B cell (primary cell): Measurements from ENCODE around the gene FHIP1B. TPM values are rescaled to one million over a fixed set of nuclear protein-coding genes. Genes with fewer than 3 reads are reported as not detected.

Experiments
- ATAC-seq: fragments of 200-7000 bp; cut with Tn5 transposase; one replicate; pipeline ENCODE4 v1.10.0; 2021; ENCODE audit warnings: low read depth, mild to moderate bottlenecking, moderate number of reproducible peaks, moderate library complexity
- CTCF ChIA-PET: fragments of 350-600 bp; sonication (Branson Sonifier 250); formaldehyde crosslinking; loops from one replicate; lab custom pipeline; 2021; ENCODE audit warnings: antibody characterized with exemption, inconsistent platforms; lab: Charles Lee
- POLR2A ChIA-PET: fragments of 350-600 bp; sonication (Branson Sonifier 250); formaldehyde crosslinking; loops from one replicate; lab custom pipeline; 2021; ENCODE audit warnings: antibody characterized with exemption; lab: Charles Lee
- DNase-seq: peaks from one replicate; pipeline ENCODE4 v3.0.0; 2013
- H2AFZ ChIP-seq: 2 replicates; pipeline ENCODE4 v1.6.1; 2012; ENCODE audit warnings: mild to moderate bottlenecking, low read depth, low read length; ENCODE audit not compliant: insufficient read depth, poor library complexity, severe bottlenecking
- H3K27ac ChIP-seq, 2 donors: 1 replicate in 1 of 2; 2 replicates in 1 of 2; pipeline ENCODE4 v1.5.1; 2012 to 2013; ENCODE audit warnings: low read length in 2 of 2, mild to moderate bottlenecking in 2 of 2, moderate library complexity in 1 of 2
- H3K27me3 ChIP-seq, 4 experiments: fragments of 200-600 bp in 1 of 4; sonication (generic) in 1 of 4; replicated peaks in 1 of 4; 1 replicate in 2 of 4; 2 replicates in 2 of 4; pipeline versions ENCODE4 v1.6.1 to v1.7.0; 2013 to 2016; ENCODE audit warnings: low read length in 3 of 4, mild to moderate bottlenecking in 2 of 4, mixed read lengths in 1 of 4, moderate library complexity in 1 of 4; ENCODE audit not compliant: insufficient read depth in 4 of 4, control insufficient read depth in 3 of 4; ENCODE audit errors: control extremely low read depth in 1 of 4
- H3K36me3 ChIP-seq, 2 experiments: replicated peaks in 1 of 2; 1 replicate in 1 of 2; 2 replicates in 1 of 2; pipeline versions ENCODE4 v1.6.1 to v1.7.1; 2013; ENCODE audit warnings: low read length in 1 of 2; ENCODE audit not compliant: insufficient read depth in 2 of 2, control insufficient read depth in 1 of 2; ENCODE audit errors: control extremely low read depth in 1 of 2, extremely low read depth in 1 of 2
- H3K4me1 ChIP-seq, 2 donors: fragments of 200-600 bp in 1 of 2; sonication (generic) in 1 of 2; 1 replicate in 1 of 2; 2 replicates in 1 of 2; pipeline versions ENCODE4 v1.5.1 to v1.6.1; 2013 to 2017; ENCODE audit warnings: low read length in 2 of 2; ENCODE audit not compliant: control insufficient read depth in 2 of 2, insufficient read depth in 2 of 2
- H3K4me2 ChIP-seq: replicated peaks from 2 replicates; pipeline ENCODE3; 2012; ENCODE audit warnings: mild to moderate bottlenecking, low read depth, low read length; ENCODE audit not compliant: poor library complexity, severe bottlenecking
- H3K4me3 ChIP-seq, 5 experiments: fragments of 200-600 bp in 1 of 5; sonication (generic) in 1 of 5; 1 replicate in 3 of 5; 2 replicates in 2 of 5; pipeline versions ENCODE4 v1.5.1 to v1.7.0; 2011 to 2016; ENCODE audit warnings: low read length in 4 of 5, mild to moderate bottlenecking in 4 of 5, low read depth in 2 of 5, control low read depth in 1 of 5, moderate library complexity in 1 of 5; ENCODE audit not compliant: insufficient read depth in 1 of 5; ENCODE audit errors: control extremely low read depth in 1 of 5, extremely low read depth in 1 of 5
- H3K79me2 ChIP-seq: fragments of 200-600 bp; sonication (generic); one replicate; pipeline ENCODE4 v1.6.0; 2016; ENCODE audit warnings: low read length; ENCODE audit not compliant: control insufficient read depth, insufficient read depth
- H3K9ac ChIP-seq: fragments of 200-600 bp; sonication (generic); 2 replicates; pipeline ENCODE4 v1.6.1; 2017; ENCODE audit warnings: mild to moderate bottlenecking, low read length, moderate library complexity
- H3K9me3 ChIP-seq, 3 donors: one replicate each; pipeline versions ENCODE4 v1.6.1 to v1.7.1; 2013; ENCODE audit warnings: low read length in 2 of 3; ENCODE audit not compliant: control insufficient read depth in 2 of 3, insufficient read depth in 1 of 3; ENCODE audit errors: control extremely low read depth in 1 of 3
- H4K20me1 ChIP-seq: 2 replicates; pipeline ENCODE4 v1.6.0; 2012; ENCODE audit warnings: mild to moderate bottlenecking, low read length; ENCODE audit not compliant: insufficient read depth, control insufficient read depth, poor library complexity, severe bottlenecking
- H3K27ac Mint-ChIP-seq: one replicate; pipeline ENCODE4 v1.8.0; 2021; ENCODE audit warnings: mixed read lengths
- H3K27me3 Mint-ChIP-seq: one replicate; pipeline ENCODE4 v1.8.0; 2021; ENCODE audit warnings: mixed read lengths
- H3K4me1 Mint-ChIP-seq: one replicate; pipeline ENCODE4 v1.8.0; 2021; ENCODE audit warnings: mixed read lengths
- H3K4me3 Mint-ChIP-seq: one replicate; pipeline ENCODE4 v1.8.0; 2021; ENCODE audit warnings: mixed read lengths
- H3K9me3 Mint-ChIP-seq: one replicate; pipeline ENCODE4 v1.8.0; 2022; ENCODE audit warnings: mixed read lengths; ENCODE audit not compliant: insufficient read depth
- EZH2 ChIP-seq: IDR thresholded peaks from 2 replicates; pipeline ENCODE4 v1.6.1; 2012; ENCODE audit warnings: borderline replicate concordance, low read depth, mild to moderate bottlenecking, moderate library complexity, low read length; ENCODE audit not compliant: insufficient read depth, poor library complexity, severe bottlenecking
- WGBS: methylation state at CpG from one replicate; pipeline ENCODE4 v1.1.5; 2013; ENCODE audit warnings: missing lambda C conversion rate; ENCODE audit not compliant: insufficient coverage; 5-methylcytosine and 5-hydroxymethylcytosine counted together
- intact Hi-C: fragments of 100-400 bp; cut with micrococcal nuclease; formaldehyde crosslinking; loops from one replicate; pipeline ENCODE4 v1.10.0; 2022
- polyA plus RNA-seq: library from polyadenylated mRNA; depleted of rRNA; stranded (reverse); fragments of >200 nt; gene quantifications from 2 replicates; pipeline ENCODE4 v1.2.3, GENCODE V29; 2012
- total RNA-seq, 2 donors: library from RNA; stranded (reverse); fragments of 120-200 nt in 1 of 2; gene quantifications; 1 replicate in 1 of 2; 2 replicates in 1 of 2; pipeline versions ENCODE4 v1.2.3 to v1.2.4, GENCODE V29; 2013 to 2022
- TF ChIP-seq, protein P1 (sequence below): fragments of 200-600 bp; IDR thresholded peaks from one replicate; pipeline ENCODE4 v1.8.0; 2022; ENCODE audit warnings: antibody characterized with exemption, mild to moderate bottlenecking

Gene FHIP1B
- total and polyA plus RNA-seq, 2 donors (not counting 1 experiment from before 2014, with no cell fraction given) = 37.1 to 44.1 TPM

DNA sequence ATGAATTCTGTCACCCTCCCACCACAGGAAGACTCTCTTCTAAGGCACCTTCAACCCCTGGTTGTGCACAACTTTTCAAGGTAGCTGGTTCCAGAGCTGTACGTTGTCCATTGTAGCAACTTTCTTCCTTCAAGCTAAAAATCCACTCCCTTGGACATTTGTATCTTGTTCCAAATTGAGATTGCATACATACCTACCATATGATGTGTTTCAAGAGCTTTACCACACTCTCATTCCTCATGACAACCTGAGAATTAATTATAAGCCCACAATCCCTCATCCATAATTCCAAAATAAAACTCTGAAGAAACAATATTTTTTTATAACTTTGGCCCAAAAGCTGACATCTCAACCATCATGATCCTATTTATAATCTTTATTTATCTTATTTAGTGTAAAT is 32.4 kb downstream of the FHIP1B start:
- H3K27me3 ChIP-seq = no peaks in the 10 kb centered on the region
- DNase-seq (no peak), ATAC-seq (no peak)
- no peaks in the 10 kb centered on the region for H4K20me1 ChIP-seq
- Mint-ChIP-seq H3K27me3 (no peaks in the 10 kb centered on the region), H3K4me1 (peaks cover 9% of the 10 kb centered on the region), H3K4me3 (no peak overlapping the region), H3K9me3 (no peaks in the 10 kb centered on the region), H3K27ac (no peak overlapping the region)
- no peak overlapping the region for H3K27ac ChIP-seq
- no peaks in the 10 kb centered on the region for H3K79me2 ChIP-seq
- H3K36me3 ChIP-seq = no peaks in the 10 kb centered on the region
- H3K9me3 ChIP-seq = no peaks in the 10 kb centered on the region
- TF ChIP-seq, protein P1, sequence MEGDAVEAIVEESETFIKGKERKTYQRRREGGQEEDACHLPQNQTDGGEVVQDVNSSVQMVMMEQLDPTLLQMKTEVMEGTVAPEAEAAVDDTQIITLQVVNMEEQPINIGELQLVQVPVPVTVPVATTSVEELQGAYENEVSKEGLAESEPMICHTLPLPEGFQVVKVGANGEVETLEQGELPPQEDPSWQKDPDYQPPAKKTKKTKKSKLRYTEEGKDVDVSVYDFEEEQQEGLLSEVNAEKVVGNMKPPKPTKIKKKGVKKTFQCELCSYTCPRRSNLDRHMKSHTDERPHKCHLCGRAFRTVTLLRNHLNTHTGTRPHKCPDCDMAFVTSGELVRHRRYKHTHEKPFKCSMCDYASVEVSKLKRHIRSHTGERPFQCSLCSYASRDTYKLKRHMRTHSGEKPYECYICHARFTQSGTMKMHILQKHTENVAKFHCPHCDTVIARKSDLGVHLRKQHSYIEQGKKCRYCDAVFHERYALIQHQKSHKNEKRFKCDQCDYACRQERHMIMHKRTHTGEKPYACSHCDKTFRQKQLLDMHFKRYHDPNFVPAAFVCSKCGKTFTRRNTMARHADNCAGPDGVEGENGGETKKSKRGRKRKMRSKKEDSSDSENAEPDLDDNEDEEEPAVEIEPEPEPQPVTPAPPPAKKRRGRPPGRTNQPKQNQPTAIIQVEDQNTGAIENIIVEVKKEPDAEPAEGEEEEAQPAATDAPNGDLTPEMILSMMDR = no peak
- TF ChIP-seq EZH2 = no peak
- no peak overlapping the region for H3K4me3 ChIP-seq
- CTCF ChIA-PET = no interaction called here
- H3K9ac ChIP-seq = no peak overlapping the region
- intact Hi-C loops = no loop called here
- peaks cover 0 to 3% of the 10 kb centered on the region in 2 donors for H3K4me1 ChIP-seq
- H3K4me2 ChIP-seq = no peak overlapping the region
- H2AFZ ChIP-seq = no peak overlapping the region
- POLR2A ChIA-PET = no interaction called here
- 100% methylated on average over 1 of the region's 1 CpG for WGBS

DNA sequence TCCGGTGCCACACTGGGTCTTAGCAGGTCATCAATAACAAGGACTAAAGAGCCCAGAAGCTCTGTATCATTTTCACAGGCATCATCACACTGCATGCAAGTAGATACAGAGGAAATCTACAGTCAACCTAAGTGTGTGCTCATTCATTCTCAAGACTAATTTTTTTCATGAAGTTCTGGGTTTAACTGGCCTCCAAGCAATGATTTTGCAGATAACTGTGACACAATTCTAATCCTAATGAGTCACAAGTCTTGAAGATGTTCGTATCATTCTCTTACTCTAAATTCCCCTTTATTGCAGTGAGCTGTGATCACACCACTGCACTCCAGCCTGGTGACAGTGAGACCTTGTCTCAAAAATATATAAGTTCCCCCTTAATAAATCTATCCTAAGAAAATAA is 33.0 kb downstream of the FHIP1B start:
- no peak overlapping the region for H3K9ac ChIP-seq
- no peak overlapping the region for H3K4me3 ChIP-seq
- no peak for TF ChIP-seq EZH2
- TF ChIP-seq, protein P1 = no peak
- no peak overlapping the region for H2AFZ ChIP-seq
- peaks cover 0 to 3% of the 10 kb centered on the region in 2 donors for H3K4me1 ChIP-seq
- no peaks in the 10 kb centered on the region for H3K9me3 ChIP-seq
- ATAC-seq (no peak), DNase-seq (no peak)
- Mint-ChIP-seq H3K4me3 (no peak overlapping the region), H3K9me3 (no peaks in the 10 kb centered on the region), H3K27ac (no peak overlapping the region), H3K27me3 (no peaks in the 10 kb centered on the region), H3K4me1 (peaks cover 9% of the 10 kb centered on the region)
- H3K36me3 ChIP-seq = no peaks in the 10 kb centered on the region
- H3K79me2 ChIP-seq = no peaks in the 10 kb centered on the region
- 83% methylated on average over 1 of the region's 2 CpGs for WGBS
- H3K4me2 ChIP-seq = no peak overlapping the region
- intact Hi-C loops = no loop called here
- H3K27ac ChIP-seq = no peak overlapping the region
- no peaks in the 10 kb centered on the region for H3K27me3 ChIP-seq
- H4K20me1 ChIP-seq = no peaks in the 10 kb centered on the region
- POLR2A ChIA-PET = no interaction called here
- CTCF ChIA-PET = no interaction called here
